B cell (primary cell): ENCODE data around the gene CLDND2. TPM values are rescaled to one million over a fixed set of nuclear protein-coding genes. Genes with fewer than 3 reads are reported as not detected.

Source experiments
- ATAC-seq: fragments of 200-7000 bp; cut with Tn5 transposase; one replicate; pipeline ENCODE4 v1.10.0; 2021; ENCODE audit warnings: low read depth, mild to moderate bottlenecking, moderate number of reproducible peaks, moderate library complexity
- CTCF ChIA-PET: fragments of 350-600 bp; sonication (Branson Sonifier 250); formaldehyde crosslinking; loops from one replicate; lab custom pipeline; 2021; ENCODE audit warnings: antibody characterized with exemption, inconsistent platforms; lab: Charles Lee
- POLR2A ChIA-PET: fragments of 350-600 bp; sonication (Branson Sonifier 250); formaldehyde crosslinking; loops from one replicate; lab custom pipeline; 2021; ENCODE audit warnings: antibody characterized with exemption; lab: Charles Lee
- DNase-seq: peaks from one replicate; pipeline ENCODE4 v3.0.0; 2013
- H2AFZ ChIP-seq: 2 replicates; pipeline ENCODE4 v1.6.1; 2012; ENCODE audit warnings: mild to moderate bottlenecking, low read depth, low read length; ENCODE audit not compliant: insufficient read depth, poor library complexity, severe bottlenecking
- H3K27ac ChIP-seq, 2 donors: 1 replicate in 1 of 2; 2 replicates in 1 of 2; pipeline ENCODE4 v1.5.1; 2012 to 2013; ENCODE audit warnings: low read length in 2 of 2, mild to moderate bottlenecking in 2 of 2, moderate library complexity in 1 of 2
- H3K27me3 ChIP-seq, 4 experiments: fragments of 200-600 bp in 1 of 4; sonication (generic) in 1 of 4; replicated peaks in 1 of 4; 1 replicate in 2 of 4; 2 replicates in 2 of 4; pipeline versions ENCODE4 v1.6.1 to v1.7.0; 2013 to 2016; ENCODE audit warnings: low read length in 3 of 4, mild to moderate bottlenecking in 2 of 4, mixed read lengths in 1 of 4, moderate library complexity in 1 of 4; ENCODE audit not compliant: insufficient read depth in 4 of 4, control insufficient read depth in 3 of 4; ENCODE audit errors: control extremely low read depth in 1 of 4
- H3K36me3 ChIP-seq, 2 experiments: replicated peaks in 1 of 2; 1 replicate in 1 of 2; 2 replicates in 1 of 2; pipeline versions ENCODE4 v1.6.1 to v1.7.1; 2013; ENCODE audit warnings: low read length in 1 of 2; ENCODE audit not compliant: insufficient read depth in 2 of 2, control insufficient read depth in 1 of 2; ENCODE audit errors: control extremely low read depth in 1 of 2, extremely low read depth in 1 of 2
- H3K4me1 ChIP-seq, 2 donors: fragments of 200-600 bp in 1 of 2; sonication (generic) in 1 of 2; 1 replicate in 1 of 2; 2 replicates in 1 of 2; pipeline versions ENCODE4 v1.5.1 to v1.6.1; 2013 to 2017; ENCODE audit warnings: low read length in 2 of 2; ENCODE audit not compliant: control insufficient read depth in 2 of 2, insufficient read depth in 2 of 2
- H3K4me2 ChIP-seq: replicated peaks from 2 replicates; pipeline ENCODE3; 2012; ENCODE audit warnings: mild to moderate bottlenecking, low read depth, low read length; ENCODE audit not compliant: poor library complexity, severe bottlenecking
- H3K4me3 ChIP-seq, 5 experiments: fragments of 200-600 bp in 1 of 5; sonication (generic) in 1 of 5; 1 replicate in 3 of 5; 2 replicates in 2 of 5; pipeline versions ENCODE4 v1.5.1 to v1.7.0; 2011 to 2016; ENCODE audit warnings: low read length in 4 of 5, mild to moderate bottlenecking in 4 of 5, low read depth in 2 of 5, control low read depth in 1 of 5, moderate library complexity in 1 of 5; ENCODE audit not compliant: insufficient read depth in 1 of 5; ENCODE audit errors: control extremely low read depth in 1 of 5, extremely low read depth in 1 of 5
- H3K79me2 ChIP-seq: fragments of 200-600 bp; sonication (generic); one replicate; pipeline ENCODE4 v1.6.0; 2016; ENCODE audit warnings: low read length; ENCODE audit not compliant: control insufficient read depth, insufficient read depth
- H3K9ac ChIP-seq: fragments of 200-600 bp; sonication (generic); 2 replicates; pipeline ENCODE4 v1.6.1; 2017; ENCODE audit warnings: mild to moderate bottlenecking, low read length, moderate library complexity
- H3K9me3 ChIP-seq, 3 donors: one replicate each; pipeline versions ENCODE4 v1.6.1 to v1.7.1; 2013; ENCODE audit warnings: low read length in 2 of 3; ENCODE audit not compliant: control insufficient read depth in 2 of 3, insufficient read depth in 1 of 3; ENCODE audit errors: control extremely low read depth in 1 of 3
- H4K20me1 ChIP-seq: 2 replicates; pipeline ENCODE4 v1.6.0; 2012; ENCODE audit warnings: mild to moderate bottlenecking, low read length; ENCODE audit not compliant: insufficient read depth, control insufficient read depth, poor library complexity, severe bottlenecking
- H3K27ac Mint-ChIP-seq: one replicate; pipeline ENCODE4 v1.8.0; 2021; ENCODE audit warnings: mixed read lengths
- H3K27me3 Mint-ChIP-seq: one replicate; pipeline ENCODE4 v1.8.0; 2021; ENCODE audit warnings: mixed read lengths
- H3K4me1 Mint-ChIP-seq: one replicate; pipeline ENCODE4 v1.8.0; 2021; ENCODE audit warnings: mixed read lengths
- H3K4me3 Mint-ChIP-seq: one replicate; pipeline ENCODE4 v1.8.0; 2021; ENCODE audit warnings: mixed read lengths
- H3K9me3 Mint-ChIP-seq: one replicate; pipeline ENCODE4 v1.8.0; 2022; ENCODE audit warnings: mixed read lengths; ENCODE audit not compliant: insufficient read depth
- EZH2 ChIP-seq: IDR thresholded peaks from 2 replicates; pipeline ENCODE4 v1.6.1; 2012; ENCODE audit warnings: borderline replicate concordance, low read depth, mild to moderate bottlenecking, moderate library complexity, low read length; ENCODE audit not compliant: insufficient read depth, poor library complexity, severe bottlenecking
- WGBS: methylation state at CpG from one replicate; pipeline ENCODE4 v1.1.5; 2013; ENCODE audit warnings: missing lambda C conversion rate; ENCODE audit not compliant: insufficient coverage; 5-methylcytosine and 5-hydroxymethylcytosine counted together
- intact Hi-C: fragments of 100-400 bp; cut with micrococcal nuclease; formaldehyde crosslinking; loops from one replicate; pipeline ENCODE4 v1.10.0; 2022
- polyA plus RNA-seq: library from polyadenylated mRNA; depleted of rRNA; stranded (reverse); fragments of >200 nt; gene quantifications from 2 replicates; pipeline ENCODE4 v1.2.3, GENCODE V29; 2012
- total RNA-seq, 2 donors: library from RNA; stranded (reverse); fragments of 120-200 nt in 1 of 2; gene quantifications; 1 replicate in 1 of 2; 2 replicates in 1 of 2; pipeline versions ENCODE4 v1.2.3 to v1.2.4, GENCODE V29; 2013 to 2022
- TF ChIP-seq, protein P1 (sequence below): fragments of 200-600 bp; IDR thresholded peaks from one replicate; pipeline ENCODE4 v1.8.0; 2022; ENCODE audit warnings: antibody characterized with exemption, mild to moderate bottlenecking

The CLDND2 gene
- total and polyA plus RNA-seq, 2 donors (not counting 1 experiment from before 2014, with no cell fraction given) = 1.9 TPM; not detected in 1

DNA sequence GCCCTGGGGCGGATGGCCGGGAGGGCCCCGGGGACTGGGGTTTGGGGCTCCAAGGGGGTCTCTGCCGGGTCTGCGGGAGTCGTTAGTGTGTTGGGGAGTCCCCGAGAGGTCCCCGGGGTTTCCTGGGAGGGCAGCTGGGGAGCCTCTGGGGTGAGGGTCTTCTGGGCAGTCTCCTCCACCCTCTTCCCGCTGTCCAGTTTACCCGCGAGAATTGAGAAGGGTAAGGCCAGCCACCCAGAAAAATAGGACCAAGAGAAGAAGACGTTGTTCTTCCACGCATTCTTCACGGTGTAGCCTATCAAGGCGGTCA is 1.6 kb downstream of the CLDND2 start:
- Mint-ChIP-seq H3K9me3 (no peaks in the 10 kb centered on the region), H3K27ac (peak overlapping the region; percentile 95), H3K4me3 (peak overlapping the region; percentile 97), H3K27me3 (no peaks in the 10 kb centered on the region), H3K4me1 (peaks cover 37% of the 10 kb centered on the region)
- WGBS = 0% methylated on average over 15 of the region's 15 CpGs
- peak overlapping the region; percentile 83 for H3K9ac ChIP-seq
- H3K79me2 ChIP-seq = peaks cover 11% of the 10 kb centered on the region
- CTCF ChIA-PET = interaction anchor here (1.0 to 2.2 kb wide), 14 partner anchors 16 to 294 kb away, joined by 3 to 9 read pairs (median 4); partner anchors contain the start of genes SIGLEC10 and VSIG10L
- H4K20me1 ChIP-seq = no peaks in the 10 kb centered on the region
- no peaks in the 10 kb centered on the region for H3K27me3 ChIP-seq
- POLR2A ChIA-PET = interaction anchor here (1.2 to 1.7 kb wide), 4 partner anchors 24 to 50 kb away, joined by 5 to 12 read pairs (median 9); partner anchors contain the start of gene SIGLEC10
- DNase-seq (no peak), ATAC-seq (no peak)
- TF ChIP-seq, protein P1, sequence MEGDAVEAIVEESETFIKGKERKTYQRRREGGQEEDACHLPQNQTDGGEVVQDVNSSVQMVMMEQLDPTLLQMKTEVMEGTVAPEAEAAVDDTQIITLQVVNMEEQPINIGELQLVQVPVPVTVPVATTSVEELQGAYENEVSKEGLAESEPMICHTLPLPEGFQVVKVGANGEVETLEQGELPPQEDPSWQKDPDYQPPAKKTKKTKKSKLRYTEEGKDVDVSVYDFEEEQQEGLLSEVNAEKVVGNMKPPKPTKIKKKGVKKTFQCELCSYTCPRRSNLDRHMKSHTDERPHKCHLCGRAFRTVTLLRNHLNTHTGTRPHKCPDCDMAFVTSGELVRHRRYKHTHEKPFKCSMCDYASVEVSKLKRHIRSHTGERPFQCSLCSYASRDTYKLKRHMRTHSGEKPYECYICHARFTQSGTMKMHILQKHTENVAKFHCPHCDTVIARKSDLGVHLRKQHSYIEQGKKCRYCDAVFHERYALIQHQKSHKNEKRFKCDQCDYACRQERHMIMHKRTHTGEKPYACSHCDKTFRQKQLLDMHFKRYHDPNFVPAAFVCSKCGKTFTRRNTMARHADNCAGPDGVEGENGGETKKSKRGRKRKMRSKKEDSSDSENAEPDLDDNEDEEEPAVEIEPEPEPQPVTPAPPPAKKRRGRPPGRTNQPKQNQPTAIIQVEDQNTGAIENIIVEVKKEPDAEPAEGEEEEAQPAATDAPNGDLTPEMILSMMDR = no peak
- no peaks in the 10 kb centered on the region for H3K9me3 ChIP-seq
- H3K4me1 ChIP-seq = peaks cover 5 to 33% of the 10 kb centered on the region in 2 donors
- peak overlapping the region; percentile 73 to 94 (median 78) for H3K4me3 ChIP-seq
- H3K4me2 ChIP-seq = peak overlapping the region; percentile 98
- intact Hi-C loops = loop anchor here (1.0 to 2.0 kb wide), 7 partner anchors 27 to 337 kb away; partner anchors contain the start of gene SIGLEC10
- H3K27ac ChIP-seq = peak overlapping the region; percentile 80 to 87
- H2AFZ ChIP-seq = peak overlapping the region; percentile 89
- no peaks in the 10 kb centered on the region for H3K36me3 ChIP-seq

DNA sequence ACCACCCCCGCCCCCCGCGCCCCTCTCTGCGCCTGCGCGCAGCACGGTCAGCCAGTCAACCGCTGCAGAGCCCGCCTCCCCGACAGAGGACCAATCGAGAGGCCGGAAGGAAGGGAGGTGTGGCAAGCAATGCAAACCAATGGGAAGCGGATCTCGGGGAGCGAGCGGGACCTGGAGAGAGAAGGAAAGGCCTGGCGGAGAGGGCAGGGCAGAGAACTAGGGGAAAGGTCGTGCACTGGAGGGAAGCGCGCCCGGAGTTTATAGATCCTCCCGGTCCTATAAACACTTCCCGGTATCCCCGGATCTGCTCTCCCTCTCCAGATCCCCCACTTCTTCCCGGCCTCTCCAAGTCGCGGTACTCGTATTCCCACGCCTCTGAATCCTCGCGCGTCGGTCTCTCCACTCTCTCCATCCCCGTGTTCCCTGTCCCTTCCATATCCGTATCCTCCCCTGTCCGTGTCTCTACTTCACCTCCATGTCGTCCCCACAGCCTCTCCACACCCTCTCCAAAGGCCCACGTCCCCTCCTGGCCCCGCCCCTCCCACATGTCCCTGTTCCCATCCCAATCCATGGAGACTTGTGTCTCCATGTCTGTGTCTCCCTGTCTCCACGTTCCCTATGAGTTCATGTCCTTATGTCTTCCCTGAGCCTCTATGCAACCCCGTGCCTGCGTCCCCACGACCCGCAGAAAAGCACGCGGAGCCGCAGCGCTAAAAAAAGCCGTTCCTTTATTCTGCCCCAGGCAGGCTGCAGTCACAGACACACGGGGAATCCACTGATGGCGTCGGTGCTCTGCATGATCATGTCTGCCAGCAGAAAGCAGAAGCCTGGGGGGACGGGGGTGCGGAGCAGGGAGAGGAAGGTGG is 2.2 kb downstream of the CLDND2 start:
- no peaks in the 10 kb centered on the region for H4K20me1 ChIP-seq
- no peaks in the 10 kb centered on the region for H3K9me3 Mint-ChIP-seq
- no peaks in the 10 kb centered on the region for H3K9me3 ChIP-seq
- H3K4me1 ChIP-seq = peaks cover 5 to 31% of the 10 kb centered on the region in 2 donors
- POLR2A ChIA-PET = interaction anchor here (0.9 to 1.7 kb wide), 4 partner anchors 25 to 51 kb away, joined by 5 to 12 read pairs (median 9); partner anchors contain the start of genes SIGLEC10 and VSIG10L
- WGBS = under 1% methylated on average over 48 of the region's 54 CpGs
- H3K79me2 ChIP-seq = peaks cover 11% of the 10 kb centered on the region
- peak overlapping the region; percentile 80 to 87 for H3K27ac ChIP-seq
- DNase-seq = peak; percentile 93
- no peaks in the 10 kb centered on the region for H3K36me3 ChIP-seq
- H3K4me3 Mint-ChIP-seq = peak overlapping the region; percentile 97
- H3K4me2 ChIP-seq = peak overlapping the region; percentile 98
- peak overlapping the region; percentile 89 for H2AFZ ChIP-seq
- H3K27ac Mint-ChIP-seq = peak overlapping the region; percentile 95
- H3K4me3 ChIP-seq = peak overlapping the region; percentile 73 to 94 (median 78)
- no peaks in the 10 kb centered on the region for H3K27me3 Mint-ChIP-seq
- H3K27me3 ChIP-seq = no peaks in the 10 kb centered on the region
- CTCF ChIA-PET = interaction anchor here (1.0 to 2.0 kb wide), 14 partner anchors 16 to 295 kb away, joined by 3 to 7 read pairs (median 4); partner anchors contain the start of gene VSIG10L
- H3K9ac ChIP-seq = peak overlapping the region; percentile 83
- intact Hi-C loops = loop anchor here (1.0 to 2.0 kb wide), 8 partner anchors 22 to 338 kb away; partner anchors contain the start of gene SIGLEC10
- ATAC-seq = peak; percentile 49
- H3K4me1 Mint-ChIP-seq = peaks cover 37% of the 10 kb centered on the region
- TF ChIP-seq EZH2 = no peak
- TF ChIP-seq, protein P1 = no peak
